CD4-positive, CD25-positive, alpha-beta regulatory T cell (primary cell): Measurements from ENCODE around the gene BNIPL. TPM values are rescaled to one million over a fixed set of nuclear protein-coding genes. Genes with fewer than 3 reads are reported as not detected.

Source experiments
- ATAC-seq, 2 donors: fragments of 150-1000 bp; cut with Tn5 transposase; one replicate each; pipeline ENCODE4 v1.10.0; 2021; ENCODE audit warnings: low read depth in 2 of 2, moderate number of reproducible peaks in 2 of 2, moderate library complexity in 1 of 2
- DNase-seq, 3 donors: peaks; one replicate each; pipeline versions ENCODE4 v3.0.0 to v3.0.0-alpha.2; 2012 to 2022; ENCODE audit warnings: mixed read lengths in 1 of 3
- H3K27ac ChIP-seq: one replicate; pipeline ENCODE4 v1.7.0; 2013; ENCODE audit warnings: mild to moderate bottlenecking, low read length; ENCODE audit not compliant: insufficient read depth, poor library complexity, severe bottlenecking
- H3K27me3 ChIP-seq: one replicate; pipeline ENCODE4 v1.7.0; 2013; ENCODE audit warnings: low read length; ENCODE audit not compliant: control insufficient read depth, insufficient read depth
- H3K36me3 ChIP-seq: one replicate; pipeline ENCODE4 v1.7.0; 2013; ENCODE audit warnings: mild to moderate bottlenecking, low read length, moderate library complexity; ENCODE audit not compliant: control insufficient read depth, insufficient read depth
- H3K4me1 ChIP-seq: 2 replicates; pipeline ENCODE4 v1.7.0; 2013; ENCODE audit warnings: mild to moderate bottlenecking, low read length; ENCODE audit not compliant: insufficient read depth, control insufficient read depth, poor library complexity, severe bottlenecking
- H3K4me3 ChIP-seq: one replicate; pipeline ENCODE4 v1.7.0; 2013; ENCODE audit warnings: low read depth, mild to moderate bottlenecking, low read length, moderate library complexity
- H3K9me3 ChIP-seq, 2 experiments: 1 replicate in 1 of 2; 2 replicates in 1 of 2; pipeline ENCODE4 v1.7.0; 2013; ENCODE audit warnings: low read length in 2 of 2, mild to moderate bottlenecking in 1 of 2, moderate library complexity in 1 of 2; ENCODE audit not compliant: control insufficient read depth in 2 of 2
- H3K27ac Mint-ChIP-seq, 3 donors: one replicate each; pipeline ENCODE4 v1.8.0; 2020 to 2022; ENCODE audit warnings: mild to moderate bottlenecking in 3 of 3, mixed read lengths in 3 of 3, moderate library complexity in 2 of 3
- H3K27me3 Mint-ChIP-seq: one replicate; pipeline ENCODE4 v1.8.0; 2022; ENCODE audit warnings: mild to moderate bottlenecking, mixed read lengths
- H3K36me3 Mint-ChIP-seq: one replicate; pipeline ENCODE4 v1.8.0; 2020; ENCODE audit warnings: mixed read lengths
- H3K4me1 Mint-ChIP-seq, 4 donors: one replicate each; pipeline ENCODE4 v1.8.0; 2020 to 2022; ENCODE audit warnings: mixed read lengths in 4 of 4, mild to moderate bottlenecking in 1 of 4
- H3K4me3 Mint-ChIP-seq, 4 donors: one replicate each; pipeline ENCODE4 v1.8.0; 2020 to 2022; ENCODE audit warnings: mild to moderate bottlenecking in 4 of 4, mixed read lengths in 4 of 4, moderate library complexity in 3 of 4
- H3K9me3 Mint-ChIP-seq, 7 donors: one replicate each; pipeline ENCODE4 v1.8.0; 2020 to 2022; ENCODE audit warnings: mixed read lengths in 7 of 7, mild to moderate bottlenecking in 3 of 7, moderate library complexity in 2 of 7
- polyA plus RNA-seq, 4 donors: library from polyadenylated mRNA; unstranded; fragments of 300-500 nt; fragmentation: Illumina TruSeq; gene quantifications; one replicate each; pipeline ENCODE4 v1.2.3, GENCODE V29; 2021
- total RNA-seq: library from RNA; stranded (reverse); gene quantifications from one replicate; pipeline ENCODE4 v1.2.3, GENCODE V29; 2022

Gene BNIPL
- total and polyA plus RNA-seq, 5 donors from 2014 or later, result 0.07 to 0.94 (median 0.23) TPM

DNA sequence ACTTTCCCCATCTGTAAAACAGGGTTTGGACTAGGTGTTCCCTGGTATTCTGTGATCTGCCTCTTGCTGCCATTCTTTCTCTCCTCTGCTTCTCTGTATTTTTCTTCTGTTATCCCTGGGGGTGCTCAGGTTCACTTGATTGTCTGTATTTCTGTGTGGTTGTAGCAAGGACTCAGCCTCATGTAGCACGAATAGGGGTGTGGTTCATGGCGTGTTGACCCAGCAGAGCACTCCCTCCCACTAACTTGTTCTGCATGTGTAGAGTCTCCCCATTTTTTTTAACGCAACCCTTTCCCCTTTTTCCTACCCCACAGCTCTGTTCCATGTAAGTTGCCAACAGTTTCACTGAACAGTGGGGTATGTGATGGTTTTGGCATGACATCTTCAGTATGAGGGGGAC is 1.2 kb upstream of the BNIPL start:
- H3K4me1 Mint-ChIP-seq, result peaks cover 8 to 14% (median 12%) of the 10 kb centered on the region in 4 donors
- Histone ChIP-seq H3K4me3 (no peak overlapping the region), H3K27ac (no peak overlapping the region), H3K36me3 (peaks cover 30% of the 10 kb centered on the region), H3K27me3 (no peaks in the 10 kb centered on the region), H3K9me3 (no peaks in the 10 kb centered on the region), H3K4me1 (no peaks in the 10 kb centered on the region)
- H3K4me3 Mint-ChIP-seq, result no peak overlapping the region
- ATAC-seq (no peak), DNase-seq (no peak)
- H3K36me3 Mint-ChIP-seq, result peaks cover 32% of the 10 kb centered on the region
- no peaks in the 10 kb centered on the region for H3K9me3 Mint-ChIP-seq
- H3K27me3 Mint-ChIP-seq, result no peaks in the 10 kb centered on the region
- H3K27ac Mint-ChIP-seq, result peak overlapping the region; percentile 9 to 96 (median 82)

DNA sequence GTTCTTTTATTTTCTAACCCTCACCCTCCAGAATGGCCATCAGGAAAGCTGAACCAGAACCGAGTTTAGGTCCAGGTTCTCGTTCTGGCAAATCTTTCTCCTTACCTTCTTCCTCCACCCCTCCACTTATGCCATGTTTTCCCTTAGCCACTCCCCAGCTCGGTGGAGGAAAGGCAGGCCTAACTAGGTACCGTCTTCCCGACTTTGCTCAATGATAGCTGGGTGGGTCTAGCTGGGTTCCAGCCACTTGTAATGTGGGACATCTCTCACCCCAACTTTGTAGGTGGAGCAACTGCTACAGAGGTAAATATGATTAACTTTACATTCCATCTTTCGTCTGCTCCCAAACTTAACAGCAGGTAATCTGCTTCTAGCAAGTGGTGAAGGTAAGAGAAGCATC is 646 bp downstream of the BNIPL start:
- DNase-seq, result no peak

DNA sequence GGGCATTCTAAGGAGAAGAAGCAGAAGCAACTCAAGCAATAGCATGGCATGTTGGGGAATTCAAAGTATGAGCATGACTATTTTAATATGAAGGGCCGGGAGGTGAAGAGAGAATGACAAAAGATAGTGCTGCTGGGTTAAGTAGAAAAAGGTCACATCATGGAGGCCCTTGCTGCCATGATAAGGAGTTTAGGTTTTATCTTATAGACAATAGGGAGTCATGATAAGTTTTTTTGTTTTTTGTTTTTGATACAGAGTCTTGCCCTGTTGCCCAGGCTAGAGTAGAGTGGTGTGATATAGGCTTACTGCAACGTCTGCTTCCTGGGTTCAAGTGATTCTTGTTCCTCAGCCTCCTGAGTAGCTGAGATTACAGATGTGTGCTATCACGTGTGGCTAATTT is 3.1 kb downstream of the BNIPL start:
- no peak for DNase-seq
- Mint-ChIP-seq H3K9me3 (no peaks in the 10 kb centered on the region), H3K4me3 (peak overlapping the region in 1 of 4 donors; percentile 24), H3K4me1 (peaks cover 15 to 32% (median 21%) of the 10 kb centered on the region in 4 donors), H3K36me3 (peaks cover 19% of the 10 kb centered on the region), H3K27me3 (no peaks in the 10 kb centered on the region), H3K27ac (peak overlapping the region in 1 of 3 donors; percentile 11)
- H3K27ac ChIP-seq, result no peak overlapping the region
- H3K36me3 ChIP-seq, result peaks cover 8% of the 10 kb centered on the region
- ATAC-seq, result no peak
- no peaks in the 10 kb centered on the region for H3K9me3 ChIP-seq
- no peaks in the 10 kb centered on the region for H3K27me3 ChIP-seq
- H3K4me1 ChIP-seq, result no peaks in the 10 kb centered on the region
- no peak overlapping the region for H3K4me3 ChIP-seq

More for the DNA sequence above, 646 bp downstream of the BNIPL start:
- no peaks in the 10 kb centered on the region for H3K27me3 ChIP-seq
- Mint-ChIP-seq H3K9me3 (no peaks in the 10 kb centered on the region), H3K36me3 (peaks cover 28% of the 10 kb centered on the region), H3K4me3 (no peak overlapping the region), H3K27ac (peak overlapping the region in 2 of 3 donors; percentile 34 to 82), H3K4me1 (peaks cover 8 to 15% (median 13%) of the 10 kb centered on the region in 4 donors), H3K27me3 (no peaks in the 10 kb centered on the region)
- ATAC-seq, result no peak
- H3K4me1 ChIP-seq, result no peaks in the 10 kb centered on the region
- H3K4me3 ChIP-seq, result no peak overlapping the region
- H3K36me3 ChIP-seq, result peaks cover 17% of the 10 kb centered on the region
- no peak overlapping the region for H3K27ac ChIP-seq
- no peaks in the 10 kb centered on the region for H3K9me3 ChIP-seq

DNA sequence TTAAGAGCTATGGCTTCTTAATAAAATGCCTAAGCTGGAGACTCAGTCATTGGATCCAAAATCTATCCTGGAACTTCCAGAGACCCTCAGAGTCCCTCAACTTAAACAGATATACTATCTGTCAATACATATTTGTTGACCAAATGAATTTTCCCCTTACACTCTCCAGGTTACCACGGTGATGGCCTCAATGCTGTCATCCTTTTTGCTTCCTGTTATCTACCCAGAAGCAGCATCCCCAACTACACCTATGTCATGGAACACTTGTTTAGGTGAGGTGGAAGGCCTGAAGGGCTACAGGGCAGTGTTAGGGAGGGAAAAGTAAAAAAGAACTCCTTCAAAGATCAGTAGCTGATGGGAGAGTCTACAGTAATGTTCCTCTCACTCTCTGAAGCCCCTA is 6.8 kb downstream of the BNIPL start:
- Histone ChIP-seq H3K36me3 (no peaks in the 10 kb centered on the region), H3K27ac (no peak overlapping the region), H3K4me3 (no peak overlapping the region), H3K4me1 (peaks cover 19% of the 10 kb centered on the region), H3K9me3 (no peaks in the 10 kb centered on the region), H3K27me3 (no peaks in the 10 kb centered on the region)
- H3K9me3 Mint-ChIP-seq, result no peaks in the 10 kb centered on the region
- H3K27me3 Mint-ChIP-seq, result no peaks in the 10 kb centered on the region
- H3K36me3 Mint-ChIP-seq, result peaks cover 8% of the 10 kb centered on the region
- peaks cover 22 to 48% (median 30%) of the 10 kb centered on the region in 4 donors for H3K4me1 Mint-ChIP-seq
- H3K4me3 Mint-ChIP-seq, result peak overlapping the region in 2 of 4 donors; percentile 38 to 78
- H3K27ac Mint-ChIP-seq, result peak overlapping the region; percentile 52 to 91 (median 55)
- ATAC-seq (no peak), DNase-seq (peak in 1 of 3 donors; percentile 33)

DNA sequence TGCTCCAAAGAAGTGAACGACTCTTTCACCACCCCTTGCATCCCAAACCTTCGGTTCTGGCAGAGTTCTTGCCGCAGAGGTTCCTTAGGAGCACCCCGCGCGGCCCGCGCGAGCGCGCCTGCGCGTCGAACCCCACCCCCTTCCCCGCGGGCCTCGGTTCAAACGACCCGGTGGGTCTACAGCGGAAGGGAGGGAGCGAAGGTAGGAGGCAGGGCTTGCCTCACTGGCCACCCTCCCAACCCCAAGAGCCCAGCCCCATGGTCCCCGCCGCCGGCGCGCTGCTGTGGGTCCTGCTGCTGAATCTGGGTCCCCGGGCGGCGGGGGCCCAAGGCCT is 11.2 kb downstream of the BNIPL start, which contains the start of gene C1orf56:
C1orf56 (plus strand) TSS at position 161 of the 334 bp plus-strand sequence; CDS start at position 258, 97 bp downstream.
- Mint-ChIP-seq H3K9me3 (peaks cover 0 to 2% (median 0%) of the 10 kb centered on the region in 7 donors), H3K4me3 (peak within 1 kb of the TSS; percentile 89 to 97 (median 93)), H3K27ac (peak within 1 kb of the TSS; percentile 91 to 93 (median 91)), H3K36me3 (peaks cover 10% of the 10 kb centered on the region), H3K27me3 (no peaks in the 10 kb centered on the region), H3K4me1 (peaks cover 28 to 82% (median 52%) of the 10 kb centered on the region in 4 donors)
- H3K4me3 ChIP-seq, result peak within 1 kb of the TSS; percentile 89
- peaks cover 50% of the 10 kb centered on the region for H3K4me1 ChIP-seq
- H3K9me3 ChIP-seq, result no peaks in the 10 kb centered on the region
- DNase-seq (peak; percentile 50 to 77 (median 60)), ATAC-seq (peak; percentile 63 to 66)
- peak within 1 kb of the TSS; percentile 84 for H3K27ac ChIP-seq
- H3K27me3 ChIP-seq, result no peaks in the 10 kb centered on the region
- peaks cover 14% of the 10 kb centered on the region for H3K36me3 ChIP-seq

DNA sequence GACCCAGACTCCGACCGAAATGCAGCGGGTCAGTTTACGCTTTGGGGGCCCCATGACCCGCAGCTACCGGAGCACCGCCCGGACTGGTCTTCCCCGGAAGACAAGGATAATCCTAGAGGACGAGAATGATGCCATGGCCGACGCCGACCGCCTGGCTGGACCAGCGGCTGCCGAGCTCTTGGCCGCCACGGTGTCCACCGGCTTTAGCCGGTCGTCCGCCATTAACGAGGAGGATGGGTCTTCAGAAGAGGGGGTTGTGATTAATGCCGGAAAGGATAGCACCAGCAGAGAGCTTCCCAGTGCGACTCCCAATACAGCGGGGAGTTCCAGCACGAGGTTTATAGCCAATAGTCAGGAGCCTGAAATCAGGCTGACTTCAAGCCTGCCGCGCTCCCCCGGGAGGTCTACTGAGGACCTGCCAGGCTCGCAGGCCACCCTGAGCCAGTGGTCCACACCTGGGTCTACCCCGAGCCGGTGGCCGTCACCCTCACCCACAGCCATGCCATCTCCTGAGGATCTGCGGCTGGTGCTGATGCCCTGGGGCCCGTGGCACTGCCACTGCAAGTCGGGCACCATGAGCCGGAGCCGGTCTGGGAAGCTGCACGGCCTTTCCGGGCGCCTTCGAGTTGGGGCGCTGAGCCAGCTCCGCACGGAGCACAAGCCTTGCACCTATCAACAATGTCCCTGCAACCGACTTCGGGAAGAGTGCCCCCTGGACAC is 11.7 kb downstream of the BNIPL start:
- H3K36me3 Mint-ChIP-seq, result peaks cover 10% of the 10 kb centered on the region
- H3K27ac Mint-ChIP-seq, result peak overlapping the region; percentile 91 to 93 (median 91)
- Histone ChIP-seq H3K36me3 (peaks cover 19% of the 10 kb centered on the region), H3K9me3 (no peaks in the 10 kb centered on the region), H3K27me3 (no peaks in the 10 kb centered on the region), H3K4me1 (peaks cover 55% of the 10 kb centered on the region), H3K4me3 (peak overlapping the region; percentile 89), H3K27ac (peak overlapping the region; percentile 84)
- DNase-seq, result peak; percentile 37 to 75 (median 60)
- peaks cover 28 to 82% (median 52%) of the 10 kb centered on the region in 4 donors for H3K4me1 Mint-ChIP-seq
- peak overlapping the region; percentile 89 to 97 (median 93) for H3K4me3 Mint-ChIP-seq
- H3K27me3 Mint-ChIP-seq, result no peaks in the 10 kb centered on the region
- peak; percentile 65 to 66 for ATAC-seq
- H3K9me3 Mint-ChIP-seq, result peaks cover 0 to 2% (median 0%) of the 10 kb centered on the region in 7 donors

DNA sequence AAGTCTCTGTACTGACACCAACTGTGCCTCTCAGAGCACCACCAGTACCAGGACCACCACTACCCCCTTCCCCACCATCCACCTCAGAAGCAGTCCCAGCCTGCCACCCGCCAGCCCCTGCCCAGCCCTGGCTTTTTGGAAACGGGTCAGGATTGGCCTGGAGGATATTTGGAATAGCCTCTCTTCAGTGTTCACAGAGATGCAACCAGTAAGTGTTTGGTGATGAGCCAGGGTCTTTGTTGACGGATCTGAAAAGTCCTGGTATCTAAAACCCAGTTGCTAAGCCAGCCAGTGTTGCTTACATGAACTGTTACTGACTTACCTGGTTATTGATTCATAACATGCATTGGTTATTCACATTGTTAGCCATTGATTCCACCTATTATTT is 12.3 kb downstream of the BNIPL start:
- H3K27me3 ChIP-seq, result no peaks in the 10 kb centered on the region
- Mint-ChIP-seq H3K4me3 (peak overlapping the region; percentile 89 to 97 (median 93)), H3K27ac (peak overlapping the region; percentile 91 to 93 (median 91)), H3K4me1 (peaks cover 23 to 83% (median 51%) of the 10 kb centered on the region in 4 donors), H3K9me3 (peaks cover 0 to 2% (median 0%) of the 10 kb centered on the region in 7 donors), H3K27me3 (no peaks in the 10 kb centered on the region), H3K36me3 (peaks cover 13% of the 10 kb centered on the region)
- ATAC-seq (peak; percentile 1 to 10), DNase-seq (no peak)
- no peaks in the 10 kb centered on the region for H3K9me3 ChIP-seq
- peak overlapping the region; percentile 89 for H3K4me3 ChIP-seq
- H3K36me3 ChIP-seq, result peaks cover 25% of the 10 kb centered on the region
- peak overlapping the region; percentile 84 for H3K27ac ChIP-seq
- peaks cover 61% of the 10 kb centered on the region for H3K4me1 ChIP-seq
